Neural crest cell (in vitro differentiated cells): ENCODE data around the gene SERPINA4. TPM values are rescaled to one million over a fixed set of nuclear protein-coding genes. Genes with fewer than 3 reads are reported as not detected.

Source experiments
- DNase-seq: peaks from one replicate; pipeline ENCODE4 v3.0.0; 2021; ENCODE audit warnings: low read depth, mixed read lengths, low spot score
- H3K27ac Mint-ChIP-seq: one replicate; pipeline ENCODE4 v1.8.0; 2021; ENCODE audit warnings: mild to moderate bottlenecking, mixed read lengths; ENCODE audit not compliant: unreplicated experiment
- H3K27me3 Mint-ChIP-seq: 2 replicates; pipeline ENCODE4 v1.8.0; 2021; ENCODE audit warnings: low read depth, mild to moderate bottlenecking, mixed read lengths
- H3K36me3 Mint-ChIP-seq: 2 replicates; pipeline ENCODE4 v1.8.0; 2021; ENCODE audit warnings: low read depth, mild to moderate bottlenecking, mixed read lengths
- H3K4me1 Mint-ChIP-seq: 2 replicates; pipeline ENCODE4 v1.8.0; 2021; ENCODE audit warnings: mixed read lengths
- H3K4me3 Mint-ChIP-seq: one replicate; pipeline ENCODE4 v1.8.0; 2021; ENCODE audit warnings: mild to moderate bottlenecking, mixed read lengths
- H3K9me3 Mint-ChIP-seq: 2 replicates; pipeline ENCODE4 v1.8.0; 2021; ENCODE audit warnings: mixed read lengths
- total RNA-seq: library from RNA; stranded (reverse); gene quantifications from 2 replicates; pipeline ENCODE4 v1.2.1, GENCODE V29; 2021
- TF ChIP-seq, protein P1 (sequence below): fragments of 200-600 bp; sonication (generic); conservative IDR thresholded peaks from 2 replicates; pipeline ENCODE4 v1.5.0; 2021; ENCODE audit warnings: antibody characterized with exemption, mild to moderate bottlenecking

The SERPINA4 gene
- total RNA-seq, 1 donor from 2014 or later: not detected

DNA sequence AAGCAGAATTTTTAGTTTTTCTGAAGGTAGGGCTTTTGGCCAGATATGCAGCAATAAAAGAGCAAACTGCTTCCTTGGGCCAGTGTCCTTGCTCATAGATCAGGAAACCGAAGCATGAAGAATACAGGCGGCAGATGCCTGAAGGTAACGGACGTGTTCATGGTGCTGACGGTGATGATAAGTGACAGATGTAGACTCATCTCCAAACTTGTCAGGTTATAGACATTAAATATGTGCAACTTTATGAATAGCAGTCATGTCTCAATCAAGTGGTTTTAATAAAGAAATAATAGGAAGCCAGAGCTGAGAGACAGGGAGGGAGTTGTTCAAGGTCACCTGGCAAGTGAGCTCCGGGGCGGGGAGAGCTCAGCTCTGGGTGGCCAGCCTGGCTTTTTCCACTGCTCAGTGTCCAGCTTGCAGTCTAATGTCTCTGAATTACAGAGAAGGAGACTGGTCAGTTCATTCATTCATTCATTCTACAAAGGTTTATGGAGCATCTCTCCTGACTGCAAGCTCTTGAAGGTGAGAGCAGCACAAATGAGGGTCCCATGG is 21.0 kb downstream of the SERPINA4 start:
- Mint-ChIP-seq H3K27me3 (peaks cover 12% of the 10 kb centered on the region), H3K4me3 (no peak overlapping the region), H3K9me3 (peaks cover 3% of the 10 kb centered on the region), H3K4me1 (peaks cover 13% of the 10 kb centered on the region), H3K36me3 (no peaks in the 10 kb centered on the region), H3K27ac (no peak overlapping the region)
- no peak for DNase-seq
- TF ChIP-seq, protein P1, sequence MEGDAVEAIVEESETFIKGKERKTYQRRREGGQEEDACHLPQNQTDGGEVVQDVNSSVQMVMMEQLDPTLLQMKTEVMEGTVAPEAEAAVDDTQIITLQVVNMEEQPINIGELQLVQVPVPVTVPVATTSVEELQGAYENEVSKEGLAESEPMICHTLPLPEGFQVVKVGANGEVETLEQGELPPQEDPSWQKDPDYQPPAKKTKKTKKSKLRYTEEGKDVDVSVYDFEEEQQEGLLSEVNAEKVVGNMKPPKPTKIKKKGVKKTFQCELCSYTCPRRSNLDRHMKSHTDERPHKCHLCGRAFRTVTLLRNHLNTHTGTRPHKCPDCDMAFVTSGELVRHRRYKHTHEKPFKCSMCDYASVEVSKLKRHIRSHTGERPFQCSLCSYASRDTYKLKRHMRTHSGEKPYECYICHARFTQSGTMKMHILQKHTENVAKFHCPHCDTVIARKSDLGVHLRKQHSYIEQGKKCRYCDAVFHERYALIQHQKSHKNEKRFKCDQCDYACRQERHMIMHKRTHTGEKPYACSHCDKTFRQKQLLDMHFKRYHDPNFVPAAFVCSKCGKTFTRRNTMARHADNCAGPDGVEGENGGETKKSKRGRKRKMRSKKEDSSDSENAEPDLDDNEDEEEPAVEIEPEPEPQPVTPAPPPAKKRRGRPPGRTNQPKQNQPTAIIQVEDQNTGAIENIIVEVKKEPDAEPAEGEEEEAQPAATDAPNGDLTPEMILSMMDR: no peak

DNA sequence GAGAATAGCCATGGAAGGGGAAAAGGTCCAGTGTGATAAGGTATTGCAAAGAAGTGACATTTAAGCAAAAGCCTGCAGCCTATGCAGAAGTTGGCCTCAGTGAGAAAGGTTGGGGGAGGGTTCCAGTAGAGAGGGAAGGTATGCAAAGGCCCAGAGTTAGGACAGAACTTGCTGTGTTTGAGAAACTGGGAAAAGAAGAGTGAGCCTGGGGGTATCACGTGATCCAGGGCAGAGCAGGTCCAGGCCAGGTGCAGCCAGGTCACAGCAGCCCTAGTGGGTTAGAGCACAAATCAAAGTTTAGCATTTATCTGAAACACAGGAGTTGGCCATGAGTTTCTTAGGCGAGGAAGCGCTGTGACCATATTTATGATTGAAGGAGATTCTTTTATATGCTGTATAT is 21.6 kb downstream of the SERPINA4 start:
- DNase-seq: no peak
- TF ChIP-seq, protein P1: no peak
- H3K36me3 Mint-ChIP-seq: no peaks in the 10 kb centered on the region
- no peak overlapping the region for H3K27ac Mint-ChIP-seq
- H3K9me3 Mint-ChIP-seq: peaks cover 3% of the 10 kb centered on the region
- peaks cover 13% of the 10 kb centered on the region for H3K4me1 Mint-ChIP-seq
- H3K27me3 Mint-ChIP-seq: peaks cover 15% of the 10 kb centered on the region
- H3K4me3 Mint-ChIP-seq: no peak overlapping the region

DNA sequence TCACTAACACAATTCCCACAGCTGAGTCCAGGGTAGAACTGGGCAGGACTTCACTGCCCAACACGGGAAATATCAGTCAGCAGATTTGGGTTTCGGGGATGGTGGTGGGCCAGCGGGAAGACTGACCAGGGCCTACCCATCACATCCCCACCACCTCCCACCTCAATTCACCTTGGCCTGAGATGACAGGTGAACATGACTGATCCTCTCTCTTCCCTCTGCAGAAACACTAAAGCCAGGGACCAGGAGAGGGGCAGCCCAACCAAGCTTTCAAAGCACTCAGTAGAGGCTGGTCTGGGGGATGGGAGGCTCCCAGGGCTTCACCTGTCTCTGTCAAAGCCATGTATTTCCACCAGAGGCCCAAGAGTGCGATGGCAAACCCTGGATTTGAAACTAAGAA is 22.3 kb downstream of the SERPINA4 start:
- TF ChIP-seq, protein P1: no peak
- Mint-ChIP-seq H3K27ac (no peak overlapping the region), H3K9me3 (peaks cover 3% of the 10 kb centered on the region), H3K4me3 (no peak overlapping the region), H3K4me1 (peaks cover 13% of the 10 kb centered on the region), H3K27me3 (peaks cover 17% of the 10 kb centered on the region), H3K36me3 (no peaks in the 10 kb centered on the region)
- no peak for DNase-seq

DNA sequence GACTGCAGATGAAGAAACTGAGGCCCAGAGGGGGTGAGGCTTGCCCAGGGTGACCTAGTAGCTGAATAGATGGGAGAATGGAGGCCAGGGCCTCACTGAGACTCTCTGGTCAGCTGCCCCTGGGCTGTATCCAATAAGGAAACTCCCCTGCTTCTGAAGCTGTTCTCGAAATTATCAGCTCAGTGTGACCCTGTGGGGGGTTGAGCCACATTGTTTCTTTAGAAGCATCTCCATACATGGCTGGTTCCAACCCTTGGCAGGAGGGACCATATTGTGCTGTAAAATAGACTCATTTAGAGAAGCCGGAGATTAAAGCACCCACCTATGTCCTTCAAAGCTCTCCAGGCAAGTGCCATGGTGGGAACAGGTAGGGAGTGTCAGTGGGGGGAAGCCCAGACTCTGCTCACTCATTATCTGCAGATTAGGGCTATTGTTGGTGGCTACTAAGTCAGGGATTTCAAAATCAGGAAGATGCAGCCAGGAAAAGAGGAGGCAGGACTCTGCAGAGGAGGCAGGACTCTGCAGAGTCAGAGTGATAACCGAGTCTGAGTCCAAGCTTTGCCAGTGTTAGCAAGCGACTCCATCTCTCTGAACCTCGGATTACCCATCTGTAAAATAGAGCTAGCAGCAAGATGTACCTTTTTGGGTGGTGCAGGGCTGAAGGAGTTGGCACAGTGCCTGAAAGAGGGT is 23.5 kb downstream of the SERPINA4 start:
- H3K36me3 Mint-ChIP-seq: no peaks in the 10 kb centered on the region
- peaks cover 13% of the 10 kb centered on the region for H3K4me1 Mint-ChIP-seq
- no peak for DNase-seq
- no peak overlapping the region for H3K4me3 Mint-ChIP-seq
- TF ChIP-seq, protein P1: no peak
- peaks cover 18% of the 10 kb centered on the region for H3K27me3 Mint-ChIP-seq
- peaks cover 3% of the 10 kb centered on the region for H3K9me3 Mint-ChIP-seq
- no peak overlapping the region for H3K27ac Mint-ChIP-seq

DNA sequence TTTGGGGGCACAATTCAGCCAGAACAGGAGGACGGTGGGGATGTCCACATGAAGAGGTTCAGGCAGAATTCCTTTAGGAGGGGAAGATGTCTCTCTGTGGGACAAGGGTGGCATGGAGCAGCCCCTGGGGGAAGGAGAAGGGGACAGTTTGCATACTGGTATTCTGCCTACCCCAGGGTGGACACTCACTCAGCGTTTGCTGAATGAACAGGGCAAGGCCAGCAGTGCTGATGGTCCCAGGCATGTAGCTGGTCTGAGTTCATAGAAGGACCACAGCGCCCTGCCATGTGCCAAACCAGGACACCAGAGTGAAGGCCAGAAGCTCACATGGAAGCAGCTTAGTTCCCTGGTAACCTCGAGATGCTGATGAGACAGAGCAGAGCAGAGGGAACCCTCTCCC is 25.4 kb downstream of the SERPINA4 start:
- no peaks in the 10 kb centered on the region for H3K36me3 Mint-ChIP-seq
- no peak for DNase-seq
- peaks cover 30% of the 10 kb centered on the region for H3K27me3 Mint-ChIP-seq
- peaks cover 6% of the 10 kb centered on the region for H3K4me1 Mint-ChIP-seq
- H3K27ac Mint-ChIP-seq: no peak overlapping the region
- no peak overlapping the region for H3K4me3 Mint-ChIP-seq
- TF ChIP-seq, protein P1: no peak
- no peaks in the 10 kb centered on the region for H3K9me3 Mint-ChIP-seq
